GM13976 (cell line): ENCODE measurements around the gene TIAM2.

ENCODE experiments used
- DNase-seq: peaks from one replicate; pipeline ENCODE4 v3.0.0; 2012; ENCODE audit warnings: low spot score
- in situ Hi-C: fragments of 300-500 bp; cut with MboI; formaldehyde crosslinking; loops from one replicate; pipeline ENCODE4 v1.12.0; 2022; ENCODE audit warnings: low sequenced_read_pairs, mixed read lengths, inconsistent platforms; ENCODE audit not compliant: unreplicated experiment
- TF ChIP-seq, protein P1 (sequence below): IDR thresholded peaks from 2 replicates; pipeline ENCODE4 v1.5.1; 2012; ENCODE audit warnings: borderline replicate concordance, mild to moderate bottlenecking; ENCODE audit not compliant: insufficient read depth; ENCODE audit errors: extremely low read depth, missing control alignments, control extremely low read depth

TIAM2 gene

DNA sequence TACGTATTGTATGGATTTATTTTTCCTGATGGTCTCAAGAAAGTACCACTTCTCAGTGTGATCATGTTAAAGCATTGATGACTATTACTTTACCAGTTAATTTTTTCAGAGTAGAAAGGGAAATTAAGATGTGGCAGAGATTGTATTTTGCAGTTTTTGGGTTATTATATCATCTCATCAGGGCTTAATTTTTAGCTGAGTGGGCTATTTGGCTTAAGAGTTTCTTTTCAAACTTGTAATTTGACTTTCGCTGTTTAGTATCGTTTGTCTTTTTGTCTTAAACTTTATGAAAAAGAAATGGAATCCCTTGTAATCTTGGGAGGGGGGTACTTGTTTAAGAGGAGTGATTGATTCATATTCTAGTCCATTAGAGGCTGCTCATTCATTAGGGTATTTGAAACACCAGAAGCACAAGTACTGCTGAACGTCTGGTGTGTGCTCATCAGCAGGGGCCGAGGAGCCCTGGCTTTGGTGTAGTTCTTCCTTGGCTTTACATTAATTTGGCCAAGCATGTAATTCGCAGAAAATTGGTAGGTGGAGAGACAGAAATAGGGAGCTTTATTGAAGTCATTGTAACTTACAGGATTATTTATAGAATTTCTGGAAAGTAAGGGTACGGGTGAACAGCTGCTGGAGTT, 112.4 kb downstream of the TIAM2 start:
- TF ChIP-seq, protein P1, sequence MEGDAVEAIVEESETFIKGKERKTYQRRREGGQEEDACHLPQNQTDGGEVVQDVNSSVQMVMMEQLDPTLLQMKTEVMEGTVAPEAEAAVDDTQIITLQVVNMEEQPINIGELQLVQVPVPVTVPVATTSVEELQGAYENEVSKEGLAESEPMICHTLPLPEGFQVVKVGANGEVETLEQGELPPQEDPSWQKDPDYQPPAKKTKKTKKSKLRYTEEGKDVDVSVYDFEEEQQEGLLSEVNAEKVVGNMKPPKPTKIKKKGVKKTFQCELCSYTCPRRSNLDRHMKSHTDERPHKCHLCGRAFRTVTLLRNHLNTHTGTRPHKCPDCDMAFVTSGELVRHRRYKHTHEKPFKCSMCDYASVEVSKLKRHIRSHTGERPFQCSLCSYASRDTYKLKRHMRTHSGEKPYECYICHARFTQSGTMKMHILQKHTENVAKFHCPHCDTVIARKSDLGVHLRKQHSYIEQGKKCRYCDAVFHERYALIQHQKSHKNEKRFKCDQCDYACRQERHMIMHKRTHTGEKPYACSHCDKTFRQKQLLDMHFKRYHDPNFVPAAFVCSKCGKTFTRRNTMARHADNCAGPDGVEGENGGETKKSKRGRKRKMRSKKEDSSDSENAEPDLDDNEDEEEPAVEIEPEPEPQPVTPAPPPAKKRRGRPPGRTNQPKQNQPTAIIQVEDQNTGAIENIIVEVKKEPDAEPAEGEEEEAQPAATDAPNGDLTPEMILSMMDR = no peak
- in situ Hi-C loops = no loop called here
- no peak for DNase-seq

DNA sequence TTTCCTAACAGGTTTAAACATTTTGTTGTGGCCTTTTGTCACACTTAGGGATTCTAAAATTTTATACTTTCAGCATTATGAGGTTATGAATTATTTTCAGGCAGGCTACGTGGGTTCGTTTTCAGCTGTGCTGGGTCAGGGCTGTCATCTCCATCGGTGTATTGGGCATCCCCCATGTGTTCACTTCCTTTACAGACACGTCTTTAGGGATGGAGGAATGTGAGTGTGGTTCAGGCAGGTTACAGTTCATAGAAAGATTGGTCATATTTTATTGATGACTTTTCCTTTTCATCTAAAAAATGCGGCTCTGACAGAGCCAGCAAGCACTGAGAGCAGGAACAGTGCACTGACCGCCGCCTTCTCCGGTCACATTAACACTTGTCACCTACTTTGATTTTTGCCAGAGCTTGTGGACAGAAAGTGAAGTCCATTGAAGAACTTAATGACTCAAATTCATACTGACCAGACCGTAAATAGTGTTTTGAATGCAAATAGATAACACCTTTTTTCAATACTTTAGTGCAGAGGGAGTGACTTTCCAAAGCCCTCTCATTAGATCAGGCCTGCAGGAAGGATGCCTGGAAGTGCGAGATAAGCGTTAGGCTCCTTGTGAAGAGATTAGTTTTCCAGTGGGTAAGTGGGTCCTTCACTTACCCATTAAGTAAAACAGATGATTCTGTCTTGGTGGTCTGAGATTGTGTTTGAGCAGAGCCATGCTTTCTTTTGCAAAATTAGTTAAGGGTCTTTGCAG, 113.1 kb downstream of the TIAM2 start:
- TF ChIP-seq, protein P1 = no peak
- in situ Hi-C loops = no loop called here
- DNase-seq = no peak

DNA sequence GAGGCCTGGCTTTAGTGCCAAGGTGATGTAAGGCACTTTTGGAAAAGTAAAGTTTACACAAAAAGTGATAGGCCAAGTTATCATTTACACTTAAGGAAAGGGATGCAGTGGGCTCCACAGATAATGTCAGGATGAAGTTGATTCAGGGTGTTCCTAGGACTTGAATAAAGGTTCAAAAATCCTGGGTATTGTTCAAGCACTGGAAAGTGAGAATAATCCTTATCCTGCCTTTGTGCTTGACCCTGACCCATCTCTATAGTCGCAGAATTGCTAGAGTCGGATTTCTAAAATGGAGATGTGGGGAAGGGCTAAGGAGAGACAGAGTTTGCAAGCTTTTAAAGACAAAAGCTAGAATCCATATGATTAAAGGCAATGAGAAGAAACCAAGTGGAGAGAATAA, 115.6 kb downstream of the TIAM2 start:
- TF ChIP-seq, protein P1 = no peak
- no peak for DNase-seq
- in situ Hi-C loops = no loop called here

DNA sequence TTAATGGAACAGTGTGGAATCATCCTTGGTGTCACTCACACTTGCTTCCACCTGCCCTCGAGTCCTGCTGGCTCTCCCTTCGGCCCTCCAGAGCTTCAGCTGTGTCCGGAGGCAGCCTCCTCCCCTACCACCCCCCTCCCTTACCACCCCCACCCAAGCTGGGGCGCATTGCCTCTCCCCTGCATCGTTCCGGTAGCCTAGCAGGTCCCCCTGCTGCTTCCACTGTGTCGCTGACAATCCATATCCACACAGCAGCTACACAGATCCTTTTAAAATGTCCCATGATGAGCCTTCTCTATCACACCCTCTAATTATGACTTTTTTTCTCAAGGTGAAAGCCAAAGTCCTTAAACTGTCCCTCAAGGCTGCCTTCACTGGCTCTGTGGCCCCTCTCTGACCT, 117.6 kb downstream of the TIAM2 start:
- in situ Hi-C loops = no loop called here
- DNase-seq = no peak
- TF ChIP-seq, protein P1 = no peak

DNA sequence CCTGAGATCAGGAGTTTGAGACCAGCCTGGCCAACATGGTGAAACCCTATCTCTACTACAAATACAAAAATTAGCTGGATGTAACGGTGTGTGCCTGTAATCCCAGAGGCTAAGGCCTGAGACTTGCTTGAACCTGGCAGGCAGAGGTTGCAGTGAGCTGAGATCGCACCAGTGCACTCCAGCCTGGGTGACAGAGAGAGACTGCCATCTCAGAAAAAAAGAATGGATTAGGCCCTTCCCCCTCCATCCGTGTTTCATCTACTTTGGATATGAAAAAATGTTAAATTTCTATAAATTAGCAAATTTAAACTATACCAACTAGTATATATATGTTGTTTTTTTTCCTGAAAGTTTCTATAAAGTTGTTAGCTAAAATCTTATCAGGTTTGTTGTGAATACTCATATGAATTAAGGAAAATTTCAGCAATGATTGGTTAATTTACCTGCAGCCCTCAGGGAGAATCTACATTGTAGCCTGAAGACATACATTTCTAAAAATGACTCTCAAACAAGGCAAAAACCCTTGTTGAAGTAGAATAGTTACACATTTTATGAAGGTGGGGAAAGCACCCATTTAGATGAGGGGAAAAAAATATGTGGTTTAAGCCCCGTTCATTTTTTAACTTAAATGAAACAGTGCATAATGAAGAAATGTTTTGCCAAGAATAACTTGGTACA, 120.9 kb downstream of the TIAM2 start:
- in situ Hi-C loops = no loop called here
- TF ChIP-seq, protein P1 = no peak
- DNase-seq = peak; percentile 49

DNA sequence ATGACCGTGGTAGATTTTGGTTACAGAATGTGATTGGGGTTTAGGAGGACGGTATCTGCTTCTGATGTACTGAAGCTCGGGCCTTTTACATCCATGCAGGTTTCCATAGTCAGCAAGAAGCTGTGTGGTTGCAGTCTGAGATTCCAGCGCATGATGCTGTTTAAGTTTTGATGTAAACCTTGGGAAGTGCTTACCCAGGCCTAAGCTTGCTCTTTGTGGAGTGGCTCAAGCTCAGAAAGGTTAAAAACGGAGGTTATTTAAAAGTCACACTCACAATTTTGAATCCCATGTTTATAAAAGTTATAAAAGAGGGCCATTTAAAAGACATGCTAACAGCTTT, 121.4 kb downstream of the TIAM2 start:
- in situ Hi-C loops = no loop called here
- DNase-seq = no peak
- TF ChIP-seq, protein P1 = no peak
